GM12801 (cell line): ENCODE data around the gene TCEA3.

Source experiments
- CTCF ChIP-seq: IDR thresholded peaks from one replicate; pipeline ENCODE4 v1.5.1; 2011; ENCODE audit warnings: control low read depth; ENCODE audit not compliant: insufficient read length; ENCODE audit errors: extremely low read depth

Gene TCEA3

GRCh38 chr1:23424293-23425192 is at the start of gene TCEA3:
TSS of gene TCEA3 (minus strand) at chr1:23424748. CDS start at chr1:23424633, 115 bp downstream.
- TF ChIP-seq CTCF: no peak

- no peak for TF ChIP-seq CTCF
Measured at GRCh38 chr1:23473037-23473800, 48.7 kb upstream of the TCEA3 start.

- no peak for TF ChIP-seq CTCF
Measured at GRCh38 chr1:23472351-23473036, 47.9 kb upstream of the TCEA3 start.

GRCh38 chr1:23471473-23472075 is 47.0 kb upstream of the TCEA3 start:
- no peak for TF ChIP-seq CTCF

- no peak for TF ChIP-seq CTCF
Measured at GRCh38 chr1:23470282-23471070, 45.9 kb upstream of the TCEA3 start.

- no peak for TF ChIP-seq CTCF
Measured at GRCh38 chr1:23469372-23469982, 44.9 kb upstream of the TCEA3 start.
